Measurements from ENCODE around the gene EEF1AKMT1.
A peak's percentile ranks its signal among the peaks of the same experiment; 100 is the strongest.

The EEF1AKMT1 gene

DNA sequence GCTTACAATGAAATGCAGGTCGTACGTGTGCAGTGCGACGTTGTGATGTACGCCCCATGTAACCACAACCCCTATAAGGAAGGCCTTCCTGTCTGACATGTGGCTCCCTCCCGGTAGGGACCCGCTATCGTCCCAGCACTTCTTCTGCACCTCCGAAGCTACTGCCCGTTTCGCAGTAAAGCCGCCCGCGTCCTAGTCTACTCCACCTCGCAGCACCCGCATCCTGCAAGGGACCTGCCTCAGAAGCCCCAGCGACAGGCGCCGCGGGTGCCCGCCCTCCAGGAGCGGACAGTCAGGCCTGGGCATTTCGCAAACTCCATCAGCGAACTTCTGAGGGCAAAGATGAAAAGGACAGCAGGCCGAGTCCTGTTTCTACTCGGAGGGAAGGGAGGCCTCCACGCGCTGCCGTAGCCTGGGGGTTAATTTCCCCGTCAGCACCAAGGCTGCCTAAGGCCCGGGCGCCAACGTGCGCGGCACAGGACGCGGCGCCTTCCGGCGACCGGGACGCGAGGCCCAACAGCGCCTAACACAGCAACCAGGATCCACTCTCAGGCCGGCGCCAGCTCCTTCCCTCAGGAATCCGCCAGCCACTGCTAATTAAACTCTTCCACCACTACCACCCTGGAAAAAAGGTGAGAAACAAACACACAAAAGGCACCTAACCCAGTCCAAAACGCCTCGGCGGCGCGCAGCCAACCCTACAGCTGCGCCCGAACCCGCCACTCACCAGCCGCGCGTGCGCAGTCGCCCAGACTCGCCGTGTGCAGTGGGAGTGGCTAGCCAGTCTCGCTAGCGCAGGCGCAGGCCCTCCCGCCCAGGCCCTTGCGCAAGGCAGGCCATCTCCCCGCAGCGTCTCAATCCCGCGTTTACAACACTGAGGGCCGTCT lies at the start of gene EEF1AKMT1:
Gene EEF1AKMT1 (minus strand): TSS at position 768 of the 887 bp plus-strand sequence. CDS start 16,363 bp downstream, outside the sequence.
- peak; percentile 94 for DNase-seq (ENCODE audit: low spot score)

DNA sequence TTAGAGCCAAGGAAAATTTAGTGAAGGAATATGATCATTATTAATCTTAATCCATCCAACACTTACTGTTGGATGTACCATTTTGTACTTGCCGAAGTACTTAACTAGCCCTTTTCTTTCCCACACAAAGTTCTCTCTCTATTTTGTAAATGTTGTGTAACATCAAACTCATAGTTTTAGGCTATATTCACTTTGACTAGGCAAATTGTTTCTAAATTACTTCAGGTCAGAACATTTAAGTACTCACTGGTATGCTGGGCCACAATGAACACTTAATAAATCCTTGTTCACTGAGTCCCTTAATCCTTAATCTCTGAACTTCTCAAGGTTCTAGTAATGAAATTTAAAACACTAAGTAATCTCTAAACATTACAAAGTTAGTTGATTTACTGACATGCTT lies 49.3 kb upstream of the EEF1AKMT1 start:
- no peak for DNase-seq (ENCODE audit: low spot score)

DNA sequence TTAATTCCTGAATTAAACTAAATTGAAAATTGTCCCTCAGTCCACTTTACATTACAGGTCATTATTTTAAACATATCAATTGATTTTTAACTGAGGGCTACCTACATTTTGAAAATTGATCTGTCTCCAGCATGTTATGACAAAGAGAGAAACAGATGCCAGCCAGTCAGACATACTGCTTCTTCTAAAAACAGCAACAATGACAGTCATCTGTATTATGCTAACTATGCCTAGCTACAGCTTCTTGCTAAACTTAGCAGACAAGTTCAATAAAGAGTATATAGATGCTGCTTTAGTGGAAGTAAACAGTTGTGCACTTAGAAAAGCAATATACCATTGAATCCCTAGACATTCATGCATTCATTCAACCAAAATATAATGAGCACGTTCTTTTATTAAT lies 48.6 kb upstream of the EEF1AKMT1 start:
- DNase-seq (ENCODE audit: low spot score): no peak

DNA sequence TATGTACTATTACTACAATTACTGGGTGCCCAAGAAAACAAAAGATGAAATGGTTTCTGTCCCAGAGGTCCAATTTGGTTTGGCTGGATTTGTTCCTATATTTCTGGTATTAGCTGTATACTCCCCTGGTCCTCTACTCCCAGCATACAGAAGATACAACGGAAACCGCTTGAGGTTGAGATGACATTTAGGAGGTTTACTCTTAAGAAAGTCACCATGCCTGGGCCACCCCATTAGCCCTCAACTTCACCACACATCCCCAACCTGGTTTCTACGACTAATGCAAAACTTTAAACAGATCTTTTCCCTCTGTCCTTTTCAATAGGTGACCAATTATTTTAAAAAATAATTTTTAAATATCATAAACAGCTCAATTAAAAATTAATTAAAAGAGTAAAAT lies 46.0 kb upstream of the EEF1AKMT1 start:
- DNase-seq (ENCODE audit: low spot score): no peak

DNA sequence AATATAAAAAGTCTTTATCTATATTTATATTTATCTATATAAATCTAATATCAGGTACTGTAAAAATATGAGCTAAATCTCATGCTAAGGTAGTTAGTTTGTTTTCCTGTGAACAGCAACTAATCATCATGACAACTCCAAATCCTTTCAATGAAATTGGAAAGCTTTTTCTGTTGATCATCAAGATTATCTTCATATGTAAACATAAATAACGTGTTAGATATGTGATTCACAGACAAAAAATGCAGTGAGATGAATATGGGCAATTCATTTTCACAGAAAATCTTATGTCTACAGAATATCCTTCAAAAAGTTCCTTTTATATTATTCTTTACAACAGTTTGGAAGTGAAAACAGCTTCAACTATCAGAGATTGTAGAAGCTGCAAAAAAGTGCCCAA lies 41.7 kb upstream of the EEF1AKMT1 start:
- no peak for DNase-seq (ENCODE audit: low spot score)

GRCh38 chr13:20814224-20814910 lies 40.6 kb upstream of the EEF1AKMT1 start:
- peak; percentile 64 for DNase-seq (ENCODE audit: low spot score)

- no peak for DNase-seq (ENCODE audit: low spot score)
These were observed 39.1 kb upstream of the EEF1AKMT1 start for GRCh38 chr13:20812890-20813289.

DNA sequence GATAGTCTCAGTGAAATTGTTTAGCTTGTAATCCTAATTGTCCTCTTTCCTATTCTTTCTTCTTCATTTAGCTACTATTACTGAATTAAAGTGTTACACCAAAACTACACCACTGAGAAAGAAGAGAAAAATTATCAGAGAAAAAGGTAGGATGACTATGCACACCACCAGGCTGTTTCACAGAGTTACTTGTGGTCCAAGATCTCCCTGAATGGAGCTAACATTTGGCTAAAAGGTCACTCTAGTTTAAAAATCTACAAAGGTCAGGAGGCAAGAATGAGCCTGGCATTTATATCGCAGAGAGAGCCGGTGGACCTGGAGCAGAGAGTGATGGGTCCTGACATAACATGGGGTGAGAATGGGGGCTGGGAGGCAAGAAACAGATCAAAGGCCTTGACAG lies 37.0 kb upstream of the EEF1AKMT1 start:
- no peak for DNase-seq (ENCODE audit: low spot score)

DNA sequence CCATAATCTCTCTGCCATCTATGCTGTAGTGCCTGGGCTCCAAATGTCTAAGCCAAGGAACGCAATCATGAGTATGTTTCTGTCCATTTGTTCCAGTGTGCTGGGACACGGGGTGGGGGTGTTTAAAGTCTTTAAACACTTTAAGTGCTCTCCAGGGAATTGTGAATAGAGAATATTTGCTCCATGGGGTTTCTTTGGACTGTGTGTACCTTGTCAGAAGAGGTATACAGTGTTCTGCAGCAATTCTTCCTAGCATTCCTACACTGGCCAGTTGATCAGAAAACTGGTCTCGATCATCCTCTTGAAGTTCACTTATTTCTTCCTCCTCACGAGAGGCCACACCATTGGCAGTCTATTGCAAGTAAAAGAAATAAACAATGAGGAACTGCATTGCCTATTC lies 35.1 kb upstream of the EEF1AKMT1 start:
- DNase-seq (ENCODE audit: low spot score): no peak

DNA sequence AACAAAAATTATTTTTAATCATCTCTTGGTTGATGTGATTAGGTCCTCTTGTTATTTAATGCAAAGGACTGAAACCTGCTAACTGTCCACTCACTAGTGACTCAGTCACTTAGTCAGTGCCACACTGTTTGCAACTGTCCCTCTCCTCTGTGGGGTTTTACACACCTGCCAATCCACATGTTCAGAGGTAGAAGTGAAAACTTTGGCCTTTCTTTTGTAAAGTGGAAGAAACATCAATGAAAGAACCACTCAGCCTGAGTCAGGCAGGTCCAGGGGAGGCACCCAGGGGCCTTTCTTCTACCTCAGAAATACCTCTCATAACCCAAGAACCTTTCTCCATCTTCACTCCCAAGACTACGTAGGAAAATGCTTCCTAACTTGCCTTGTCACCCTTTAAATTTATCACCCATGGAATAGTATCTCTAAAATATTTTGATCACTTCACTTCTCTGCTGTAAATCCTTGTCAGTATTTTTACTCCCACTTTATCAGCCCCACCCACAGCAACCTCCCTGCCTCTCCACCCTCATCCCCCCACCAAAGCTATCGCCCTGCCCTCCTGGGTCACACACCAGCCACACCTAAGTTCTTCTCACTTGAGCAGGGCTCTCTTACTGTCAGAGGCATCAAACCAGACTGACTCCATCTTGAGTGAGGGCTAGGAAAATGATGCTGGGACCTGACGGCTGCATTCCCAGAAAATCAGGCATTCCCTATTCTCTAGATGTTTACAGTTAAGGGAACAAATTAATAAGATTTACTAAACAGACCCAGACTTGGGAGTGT lies 29.6 kb upstream of the EEF1AKMT1 start:
- no peak for DNase-seq (ENCODE audit: low spot score)

DNA sequence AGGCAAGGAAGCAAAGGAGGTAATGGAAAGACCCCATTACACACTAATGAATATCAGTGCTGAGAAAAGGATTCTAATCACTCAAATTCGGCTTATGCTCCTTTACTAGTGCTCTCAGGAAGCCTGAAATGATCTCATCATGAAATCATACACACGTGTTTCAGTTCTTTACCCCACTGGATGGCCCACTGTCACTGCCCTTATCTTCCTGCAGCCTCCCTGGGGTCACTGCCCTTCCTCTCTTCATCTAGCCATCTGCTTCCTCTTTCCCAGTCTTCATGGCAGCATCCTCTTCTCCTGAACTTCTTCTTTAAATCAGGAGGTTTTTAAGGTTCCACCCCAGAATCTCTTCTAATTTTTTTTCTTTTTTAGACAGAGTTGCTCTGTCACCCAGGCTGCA lies 27.9 kb upstream of the EEF1AKMT1 start:
- no peak for DNase-seq (ENCODE audit: low spot score)

DNA sequence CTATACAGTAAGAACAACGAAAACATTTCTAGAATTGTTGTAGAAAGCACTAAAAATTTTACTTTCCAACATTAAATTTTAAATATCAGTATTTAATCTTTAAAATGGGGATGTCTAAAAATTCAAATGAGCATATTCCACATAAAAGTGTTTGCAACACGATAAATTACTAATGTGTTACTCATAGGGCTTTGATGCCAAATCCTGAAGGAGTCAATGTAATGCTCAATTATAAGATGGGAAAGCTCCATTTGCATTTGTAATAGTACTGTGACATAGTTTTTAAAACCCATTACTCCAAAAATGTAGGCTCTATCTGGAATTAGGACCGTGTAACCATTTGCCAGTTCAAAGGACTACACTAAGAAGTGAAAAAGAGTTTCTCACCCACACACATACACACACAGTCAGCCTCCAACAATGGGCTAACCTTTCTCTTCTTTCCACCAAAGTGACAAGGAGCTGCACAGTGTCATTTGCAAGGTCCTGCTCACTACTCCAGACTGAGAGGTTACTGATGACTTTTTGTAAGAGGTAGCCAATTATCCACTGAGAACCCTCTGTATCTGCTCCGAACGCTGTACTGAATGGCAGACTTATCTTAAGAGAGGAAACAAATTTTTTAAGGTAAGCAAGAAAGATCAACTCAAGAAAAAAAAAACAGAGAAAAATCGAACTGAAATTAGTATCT lies 26.1 kb upstream of the EEF1AKMT1 start:
- no peak for DNase-seq (ENCODE audit: low spot score)

DNA sequence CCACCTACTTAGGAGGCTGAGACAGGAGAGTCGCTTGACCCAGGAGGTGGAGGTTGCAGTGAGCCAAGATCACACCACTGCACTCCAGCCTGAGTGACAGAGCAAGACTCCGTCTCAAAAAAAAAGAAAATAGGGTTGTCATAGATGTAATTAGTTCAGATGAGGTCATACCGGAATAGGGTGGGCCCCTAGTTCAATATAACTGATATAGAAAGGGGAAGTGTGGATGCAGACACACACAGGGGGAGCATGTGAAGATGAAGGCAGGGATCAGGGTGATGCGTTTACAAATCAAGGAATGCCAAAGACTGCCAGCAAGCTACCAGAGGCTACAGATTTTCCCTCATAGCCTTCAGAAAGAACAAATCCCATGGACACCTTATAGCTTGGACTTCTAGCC lies 24.3 kb upstream of the EEF1AKMT1 start:
- no peak for DNase-seq (ENCODE audit: low spot score)

DNA sequence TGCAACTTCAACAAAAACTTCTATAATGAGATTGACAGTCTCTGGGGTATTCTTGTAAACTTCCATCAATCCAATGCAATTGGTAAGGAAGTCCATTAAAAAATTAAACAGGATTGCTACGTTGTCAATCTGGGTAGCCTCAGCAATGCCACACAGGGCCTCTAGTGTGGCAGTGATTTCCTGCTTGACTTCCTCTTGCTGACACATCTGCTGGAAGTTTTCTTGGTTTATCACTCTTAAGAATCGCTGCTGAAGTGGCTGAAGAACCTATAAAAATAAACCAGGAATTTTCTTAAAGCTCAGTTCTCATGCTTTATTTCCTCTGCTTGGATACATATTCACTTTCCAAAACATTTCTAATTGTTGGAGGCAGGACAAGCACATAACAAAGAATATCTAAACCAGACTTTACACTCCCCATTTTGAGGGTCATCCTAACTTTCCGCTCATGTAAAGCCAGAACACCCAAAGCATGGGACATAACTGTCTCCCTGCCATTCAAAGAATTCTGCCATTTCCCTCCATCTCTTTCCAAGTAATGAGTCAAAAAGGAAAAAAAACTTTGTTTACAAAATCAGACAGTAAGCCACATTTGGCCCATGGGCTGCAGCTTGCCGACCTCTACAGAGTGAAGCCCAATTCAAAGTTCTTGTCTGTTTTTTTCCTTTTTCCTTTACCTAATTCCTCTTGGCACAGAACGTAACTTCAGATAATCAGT lies 23.2 kb upstream of the EEF1AKMT1 start:
- DNase-seq (ENCODE audit: low spot score): peak; percentile 75

GRCh38 chr13:20789665-20790064 lies 15.9 kb upstream of the EEF1AKMT1 start:
- no peak for DNase-seq (ENCODE audit: low spot score)

DNA sequence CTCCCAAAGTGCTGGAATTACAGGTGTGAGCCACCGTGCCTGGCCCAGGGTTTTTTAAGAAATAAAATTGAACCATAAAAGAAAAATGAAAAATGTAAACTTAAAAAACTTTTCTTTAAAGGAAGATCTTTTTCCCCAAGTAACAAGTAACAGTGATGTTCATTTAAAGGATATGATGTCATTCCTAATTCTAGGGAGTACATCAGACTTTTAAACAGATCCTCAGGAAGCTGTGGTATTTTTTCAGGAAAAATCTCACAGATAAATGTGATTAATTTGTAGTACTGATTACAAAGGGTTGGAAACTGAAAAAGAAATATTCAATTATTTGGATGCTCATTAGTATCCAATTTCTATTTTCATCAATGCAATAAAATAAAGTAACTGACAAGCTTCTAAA lies 14.6 kb upstream of the EEF1AKMT1 start:
- no peak for DNase-seq (ENCODE audit: low spot score)

DNA sequence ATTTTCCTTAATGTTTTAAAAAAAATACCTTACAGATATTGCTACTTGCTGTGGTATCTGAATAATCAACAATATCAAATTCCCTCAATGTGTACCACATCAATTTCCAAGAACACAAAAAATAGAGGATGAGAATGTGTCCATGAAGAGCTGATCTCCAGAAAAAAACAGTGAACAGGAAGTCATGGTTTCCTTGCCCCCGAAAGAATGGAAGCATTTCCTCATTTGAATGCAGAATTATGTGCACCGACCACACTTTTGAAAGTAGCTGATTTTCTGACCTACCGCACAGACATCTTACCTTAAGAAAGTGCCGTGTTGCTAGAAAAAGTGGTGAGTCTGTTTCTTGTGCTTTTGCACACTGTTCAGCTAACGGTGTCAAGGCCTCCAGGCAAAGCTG lies 13.4 kb upstream of the EEF1AKMT1 start:
- no peak for DNase-seq (ENCODE audit: low spot score)

- DNase-seq (ENCODE audit: low spot score): no peak
These were observed 8.5 kb upstream of the EEF1AKMT1 start for GRCh38 chr13:20782116-20782708.

GRCh38 chr13:20780317-20780716 lies 6.6 kb upstream of the EEF1AKMT1 start:
- no peak for DNase-seq (ENCODE audit: low spot score)

DNA sequence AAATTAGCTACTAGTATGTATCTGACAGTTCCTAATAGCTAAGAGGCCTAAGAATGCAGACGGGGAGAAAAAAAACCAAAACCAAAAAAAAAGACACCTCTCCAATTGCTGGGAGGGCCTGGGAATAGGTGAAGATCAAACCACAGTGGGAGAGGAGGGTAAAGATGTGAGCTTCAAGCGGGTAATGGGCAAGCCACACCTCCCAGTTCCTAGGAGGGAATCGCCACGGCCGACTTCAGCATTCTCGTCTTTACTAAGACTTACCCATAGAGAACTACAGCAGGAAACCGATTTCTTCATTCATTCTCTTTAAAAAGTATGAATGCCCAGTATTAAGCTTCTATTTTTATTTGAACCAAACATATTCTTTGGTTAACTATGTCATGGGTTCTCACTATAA lies 5.6 kb upstream of the EEF1AKMT1 start:
- no peak for DNase-seq (ENCODE audit: low spot score)

- no peak for DNase-seq (ENCODE audit: low spot score)
These were observed 4.5 kb upstream of the EEF1AKMT1 start for GRCh38 chr13:20778311-20778710.

Data from kidney capillary endothelial cell (primary cell).